Adipocyte (in vitro differentiated cells): ENCODE results near the gene MRPL47.

ENCODE experiments used
- DNase-seq: peaks from one replicate; pipeline ENCODE4 v3.0.0-alpha.2; 2015; ENCODE audit warnings: low read depth
- H3K27me3 ChIP-seq: replicated peaks from 2 replicates; pipeline ENCODE4 v1.7.0; 2013; ENCODE audit warnings: mild to moderate bottlenecking, low read length, moderate library complexity; ENCODE audit not compliant: control insufficient read depth, insufficient read depth
- H3K36me3 ChIP-seq: 2 replicates; pipeline ENCODE4 v1.7.0; 2013; ENCODE audit warnings: low read length, mild to moderate bottlenecking, moderate library complexity; ENCODE audit not compliant: control insufficient read depth, insufficient read depth, severe bottlenecking
- H3K4me1 ChIP-seq: 2 replicates; pipeline ENCODE4 v1.7.0; 2013; ENCODE audit warnings: mild to moderate bottlenecking, low read length, moderate library complexity; ENCODE audit not compliant: control insufficient read depth, insufficient read depth
- H3K4me3 ChIP-seq: 2 replicates; pipeline ENCODE4 v1.7.0; 2013; ENCODE audit warnings: mild to moderate bottlenecking, low read length, moderate library complexity
- H3K9ac ChIP-seq: 2 replicates; pipeline ENCODE4 v1.7.0; 2013; ENCODE audit warnings: mild to moderate bottlenecking, low read length, moderate library complexity
- H3K9me3 ChIP-seq: 2 replicates; pipeline ENCODE4 v1.7.0; 2013; ENCODE audit warnings: mild to moderate bottlenecking, low read length, moderate library complexity; ENCODE audit not compliant: control insufficient read depth

Gene MRPL47

GRCh38 chr3:179541596-179541995 is 62.8 kb downstream of the MRPL47 start:
- Histone ChIP-seq H3K4me3 (no peak overlapping the region), H3K27me3 (no peaks in the 10 kb centered on the region), H3K9ac (no peak overlapping the region), H3K36me3 (no peaks in the 10 kb centered on the region), H3K4me1 (no peaks in the 10 kb centered on the region), H3K9me3 (no peaks in the 10 kb centered on the region)
- DNase-seq = no peak

GRCh38 chr3:179541094-179541493 is 63.3 kb downstream of the MRPL47 start:
- H3K9me3 ChIP-seq = no peaks in the 10 kb centered on the region

More at GRCh38 chr3:179541094-179541493, 63.3 kb downstream of the MRPL47 start:
- Histone ChIP-seq H3K27me3 (no peaks in the 10 kb centered on the region), H3K9ac (no peak overlapping the region), H3K4me1 (no peaks in the 10 kb centered on the region), H3K4me3 (no peak overlapping the region), H3K36me3 (no peaks in the 10 kb centered on the region)
- DNase-seq = no peak
